ENCODE results near the gene TOP1. TPM values are rescaled to one million over a fixed set of nuclear protein-coding genes. Genes with fewer than 3 reads are reported as not detected.

TOP1 gene
- total RNA-seq, 6 experiments from 2014 or later = 17.3 to 29.7 (median 25.5) TPM

DNA sequence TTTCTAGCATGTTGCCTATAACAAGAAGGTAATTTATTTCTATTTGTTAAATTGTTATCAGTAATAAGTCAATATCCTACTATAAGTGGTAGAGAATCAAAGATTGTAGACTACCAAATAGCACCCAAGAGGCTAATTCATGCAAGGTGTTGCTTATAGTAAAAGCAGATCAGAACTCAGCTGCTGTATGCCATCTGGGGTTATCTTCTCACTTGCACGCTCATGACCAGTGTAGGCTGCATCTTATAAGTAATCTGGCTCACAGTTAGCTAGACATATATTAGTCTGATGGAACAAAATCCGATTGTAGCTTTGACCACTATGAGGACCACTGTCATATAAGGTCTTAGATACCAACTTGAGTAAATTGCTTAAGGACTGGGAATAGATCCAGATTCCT lies 17.0 kb downstream of the TOP1 start:
- Histone ChIP-seq H3K27me3 (no peaks in the 10 kb centered on the region), H3K27ac (no peak overlapping the region), H3K9me3 (no peaks in the 10 kb centered on the region), H3K4me3 (no peak overlapping the region), H3K4me1 (peaks cover 0 to 46% (median 4%) of the 10 kb centered on the region in 4 donors), H3K36me3 (no peaks in the 10 kb centered on the region)
- WGBS (ENCODE audit: insufficient coverage, low coverage, low lambda C conversion rate, missing lambda C conversion rate) = 90% methylated on average over 2 of the region's 2 CpGs
- ATAC-seq (no peak), DNase-seq (no peak)
- TF ChIP-seq, protein P1, sequence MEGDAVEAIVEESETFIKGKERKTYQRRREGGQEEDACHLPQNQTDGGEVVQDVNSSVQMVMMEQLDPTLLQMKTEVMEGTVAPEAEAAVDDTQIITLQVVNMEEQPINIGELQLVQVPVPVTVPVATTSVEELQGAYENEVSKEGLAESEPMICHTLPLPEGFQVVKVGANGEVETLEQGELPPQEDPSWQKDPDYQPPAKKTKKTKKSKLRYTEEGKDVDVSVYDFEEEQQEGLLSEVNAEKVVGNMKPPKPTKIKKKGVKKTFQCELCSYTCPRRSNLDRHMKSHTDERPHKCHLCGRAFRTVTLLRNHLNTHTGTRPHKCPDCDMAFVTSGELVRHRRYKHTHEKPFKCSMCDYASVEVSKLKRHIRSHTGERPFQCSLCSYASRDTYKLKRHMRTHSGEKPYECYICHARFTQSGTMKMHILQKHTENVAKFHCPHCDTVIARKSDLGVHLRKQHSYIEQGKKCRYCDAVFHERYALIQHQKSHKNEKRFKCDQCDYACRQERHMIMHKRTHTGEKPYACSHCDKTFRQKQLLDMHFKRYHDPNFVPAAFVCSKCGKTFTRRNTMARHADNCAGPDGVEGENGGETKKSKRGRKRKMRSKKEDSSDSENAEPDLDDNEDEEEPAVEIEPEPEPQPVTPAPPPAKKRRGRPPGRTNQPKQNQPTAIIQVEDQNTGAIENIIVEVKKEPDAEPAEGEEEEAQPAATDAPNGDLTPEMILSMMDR (IDR thresholded peaks at IDR 0.05) = no peak
- intact Hi-C loops (cut with DNase I) = no loop called here

DNA sequence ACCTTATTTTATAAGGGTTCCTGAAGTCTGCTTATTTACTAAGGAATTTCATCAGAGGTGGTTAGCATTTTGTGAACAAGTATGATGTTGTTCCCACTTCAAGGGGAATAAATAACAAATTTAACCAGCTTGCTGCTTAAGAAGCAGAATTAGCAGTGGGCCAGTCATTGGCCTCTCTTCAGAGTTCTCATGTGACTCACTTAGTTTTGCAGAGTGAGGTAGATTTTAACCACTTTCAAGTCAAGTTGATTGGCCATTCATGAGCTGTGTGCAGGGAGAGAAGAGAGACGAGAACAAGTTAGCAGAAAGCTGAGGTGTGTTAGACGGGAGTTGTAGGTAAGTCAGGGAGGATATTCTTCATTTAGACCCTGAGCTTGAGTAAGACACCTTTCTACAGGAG lies 18.1 kb downstream of the TOP1 start:
- ATAC-seq (peak in 1 of 4 donors; percentile 18), DNase-seq (no peak)
- Histone ChIP-seq H3K9me3 (no peaks in the 10 kb centered on the region), H3K27me3 (no peaks in the 10 kb centered on the region), H3K4me3 (no peak overlapping the region), H3K4me1 (peaks cover 0 to 52% (median 4%) of the 10 kb centered on the region in 4 donors), H3K27ac (no peak overlapping the region), H3K36me3 (no peaks in the 10 kb centered on the region)
- intact Hi-C loops (cut with DNase I) = no loop called here
- 61% methylated on average over 2 of the region's 2 CpGs for WGBS (ENCODE audit: insufficient coverage, low coverage, low lambda C conversion rate, missing lambda C conversion rate)
- TF ChIP-seq POLR2A (IDR thresholded peaks at IDR 0.05) = no peak
- TF ChIP-seq, protein P1 (IDR thresholded peaks at IDR 0.05) = no peak

DNA sequence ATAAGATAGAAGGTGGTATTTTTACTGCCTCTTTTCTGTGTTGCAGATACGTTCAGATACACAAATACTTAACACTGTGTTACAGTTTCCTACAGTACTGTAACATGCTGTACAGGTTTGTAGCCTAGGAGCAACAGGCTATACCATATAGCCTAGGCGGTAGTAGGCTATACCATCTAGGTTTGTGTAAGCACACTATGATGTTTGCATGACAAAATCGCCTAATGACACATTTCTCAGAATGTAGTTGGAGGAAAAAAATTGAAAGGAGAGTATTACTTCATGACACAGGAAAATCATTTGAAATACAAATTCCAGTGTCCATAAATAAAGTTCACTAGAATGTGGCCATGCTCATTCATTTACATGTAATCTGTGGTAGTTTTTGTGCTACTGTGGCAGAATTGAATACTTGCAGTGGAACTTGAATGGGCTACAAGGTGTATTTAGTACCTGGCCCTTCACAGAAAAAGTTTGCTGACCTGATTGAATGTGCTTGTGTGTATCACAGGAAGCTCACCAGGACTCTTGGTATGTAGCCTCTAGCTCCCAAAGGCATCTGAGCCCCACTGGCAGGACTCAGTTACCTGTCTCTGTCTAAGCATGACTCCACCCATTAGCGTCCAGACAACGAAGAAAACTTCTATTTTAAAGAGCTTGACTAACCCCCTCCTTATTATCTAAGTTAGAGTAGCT lies 18.8 kb downstream of the TOP1 start:
- no peaks in the 10 kb centered on the region for H3K36me3 ChIP-seq
- no peaks in the 10 kb centered on the region for H3K27me3 ChIP-seq
- peaks cover 0 to 59% (median 8%) of the 10 kb centered on the region in 4 donors for H3K4me1 ChIP-seq
- intact Hi-C loops (cut with DNase I) = no loop called here
- DNase-seq = no peak
- TF ChIP-seq, protein P1 (IDR thresholded peaks at IDR 0.05) = no peak
- TF ChIP-seq POLR2A (IDR thresholded peaks at IDR 0.05) = no peak
- no peaks in the 10 kb centered on the region for H3K9me3 ChIP-seq
- peak; percentile 14 to 41 (median 30) for ATAC-seq
- peak overlapping the region in 1 of 3 donors; percentile 26 for H3K4me3 ChIP-seq
- WGBS (ENCODE audit: insufficient coverage, low coverage, low lambda C conversion rate, missing lambda C conversion rate) = 26% methylated on average over 5 of the region's 5 CpGs
- H3K27ac ChIP-seq = peak overlapping the region in 2 of 3 donors; percentile 35 to 36

DNA sequence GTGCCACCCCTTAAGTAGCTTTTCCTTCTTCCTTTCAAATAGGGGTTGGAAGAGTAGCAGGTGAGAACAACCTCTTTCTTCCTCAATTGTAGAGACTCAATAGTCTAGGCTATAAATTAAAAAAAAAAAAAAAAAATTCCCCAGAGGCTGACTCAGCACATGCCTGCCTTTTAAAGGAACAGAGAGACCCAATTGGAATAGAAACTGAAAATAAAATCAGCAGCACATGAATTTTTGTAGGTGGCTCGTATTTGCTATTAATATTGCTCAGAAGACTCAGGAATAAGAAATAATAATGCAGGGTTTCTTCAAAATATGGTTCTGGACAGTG lies 19.3 kb downstream of the TOP1 start:
- Histone ChIP-seq H3K36me3 (no peaks in the 10 kb centered on the region), H3K4me3 (peak overlapping the region in 2 of 3 donors; percentile 11 to 26), H3K9me3 (no peaks in the 10 kb centered on the region), H3K27me3 (no peaks in the 10 kb centered on the region), H3K27ac (peak overlapping the region in 2 of 3 donors; percentile 35 to 36), H3K4me1 (peaks cover 0 to 64% (median 11%) of the 10 kb centered on the region in 4 donors)
- intact Hi-C loops (cut with DNase I) = no loop called here
- ATAC-seq = peak; percentile 54 to 77 (median 65)
- no peak for TF ChIP-seq POLR2A (IDR thresholded peaks at IDR 0.05)
- TF ChIP-seq, protein P1 (IDR thresholded peaks at IDR 0.05) = no peak
- DNase-seq = no peak
- WGBS (ENCODE audit: insufficient coverage, low coverage, low lambda C conversion rate, missing lambda C conversion rate) = 0% methylated on average over 1 of the region's 1 CpG

Data from right lobe of liver (tissue), 6 donors.